ENCODE results near the gene ATP6V1C2. TPM values are rescaled to one million over a fixed set of nuclear protein-coding genes. Genes with fewer than 3 reads are reported as not detected.

Gene ATP6V1C2
- total RNA-seq, 5 donors from 2014 or later (not counting 1 experiment from before 2014, with no cell fraction given) = 0.36 TPM; not detected in 4

DNA sequence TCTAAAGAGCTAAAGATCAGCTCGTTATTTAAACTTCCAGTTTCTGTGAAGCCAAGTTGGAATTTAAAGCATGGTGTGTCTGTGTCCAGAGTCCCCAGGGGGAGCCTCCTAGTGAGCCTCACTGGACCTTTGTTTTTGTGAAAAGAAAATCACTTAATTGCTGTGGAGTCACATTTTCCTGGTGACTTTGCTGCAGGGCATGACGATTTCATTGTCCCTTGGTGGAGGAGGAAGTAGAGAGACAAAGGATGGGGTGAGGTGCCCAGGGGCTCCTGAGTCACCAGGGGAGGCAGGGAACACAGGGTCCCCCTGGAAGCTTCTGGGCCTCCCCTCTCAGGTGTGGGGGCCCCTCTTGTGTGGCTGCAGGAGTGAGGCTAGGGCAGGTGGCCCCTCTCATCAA lies 19.7 kb downstream of the ATP6V1C2 start:
- Histone ChIP-seq H3K36me3 (ENCODE audit: control insufficient read depth in 2 of 2, extremely low read depth in 1 of 2, insufficient read depth in 1 of 2, low read length in 1 of 2) (no peaks in the 10 kb centered on the region), H3K27me3 (replicated peaks in 1 of 2; ENCODE audit: control insufficient read depth in 2 of 2, extremely low read depth in 1 of 2, insufficient read depth in 2 of 2, low read length in 1 of 2) (peaks cover 0 to 10% of the 10 kb centered on the region in 2 experiments), H3K4me1 (ENCODE audit: control insufficient read depth in 1 of 2, extremely low read depth in 1 of 2, insufficient read depth in 2 of 2, low read length in 2 of 2) (no peaks in the 10 kb centered on the region), H3K27ac (ENCODE audit: low read length) (no peak overlapping the region), H3K4me3 (ENCODE audit: control insufficient read depth in 1 of 2, extremely low read depth in 1 of 2, low read length in 1 of 2) (no peak overlapping the region), H3K9me3 (no peaks in the 10 kb centered on the region)
- H3K36me3 Mint-ChIP-seq = no peaks in the 10 kb centered on the region
- peaks cover 1 to 5% of the 10 kb centered on the region in 2 donors for H3K27me3 Mint-ChIP-seq
- DNase-seq (no peak), ATAC-seq (replicated peaks in 1 of 4) (no peak)
- WGBS (ENCODE audit: insufficient coverage) = 35% methylated on average over 2 of the region's 2 CpGs
- no peak overlapping the region for H3K27ac Mint-ChIP-seq
- H3K4me3 Mint-ChIP-seq = no peak overlapping the region
- no peaks in the 10 kb centered on the region for H3K9me3 Mint-ChIP-seq
- H3K4me1 Mint-ChIP-seq = peaks cover 0 to 6% (median 0%) of the 10 kb centered on the region in 3 donors
- POLR2A ChIA-PET = no interaction called here
- CTCF ChIA-PET = no interaction called here

DNA sequence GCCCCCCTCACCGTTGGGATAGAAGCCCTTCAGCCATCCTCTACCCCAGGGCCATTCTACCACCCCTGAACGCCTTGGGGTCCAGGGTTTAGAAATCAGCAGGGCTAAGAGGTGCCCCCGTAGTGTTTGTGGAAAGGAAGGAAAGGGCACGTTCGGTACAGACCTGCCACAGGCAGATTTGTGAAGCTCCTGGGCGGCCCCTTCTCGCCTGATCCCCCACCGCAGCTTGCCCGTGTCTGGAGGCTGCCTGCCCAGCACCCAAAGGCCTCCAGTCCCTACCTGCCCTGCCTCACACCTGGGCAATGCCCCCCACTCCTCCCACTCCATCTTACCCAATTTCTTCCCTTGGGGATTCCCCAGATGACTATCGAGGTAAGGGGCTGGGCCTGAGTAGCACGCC lies 21.2 kb downstream of the ATP6V1C2 start:
- WGBS (ENCODE audit: insufficient coverage) = 96% methylated on average over 4 of the region's 11 CpGs
- no peak for DNase-seq
- no peaks in the 10 kb centered on the region for H3K9me3 Mint-ChIP-seq
- Histone ChIP-seq H3K4me3 (ENCODE audit: control insufficient read depth in 1 of 2, extremely low read depth in 1 of 2, low read length in 1 of 2) (no peak overlapping the region), H3K27ac (ENCODE audit: low read length) (no peak overlapping the region), H3K36me3 (ENCODE audit: control insufficient read depth in 2 of 2, extremely low read depth in 1 of 2, insufficient read depth in 1 of 2, low read length in 1 of 2) (no peaks in the 10 kb centered on the region), H3K27me3 (replicated peaks in 1 of 2; ENCODE audit: control insufficient read depth in 2 of 2, extremely low read depth in 1 of 2, insufficient read depth in 2 of 2, low read length in 1 of 2) (peaks cover 0 to 10% of the 10 kb centered on the region in 2 experiments), H3K4me1 (ENCODE audit: control insufficient read depth in 1 of 2, extremely low read depth in 1 of 2, insufficient read depth in 2 of 2, low read length in 2 of 2) (no peaks in the 10 kb centered on the region), H3K9me3 (no peaks in the 10 kb centered on the region)
- ATAC-seq (replicated peaks in 1 of 4) = no peak
- H3K4me1 Mint-ChIP-seq = peaks cover 0 to 6% (median 0%) of the 10 kb centered on the region in 3 donors
- H3K4me3 Mint-ChIP-seq = no peak overlapping the region
- peaks cover 3 to 5% of the 10 kb centered on the region in 2 donors for H3K27me3 Mint-ChIP-seq
- ChIA-PET CTCF (no interaction called here), POLR2A (no interaction called here)
- H3K36me3 Mint-ChIP-seq = no peaks in the 10 kb centered on the region
- no peak overlapping the region for H3K27ac Mint-ChIP-seq

DNA sequence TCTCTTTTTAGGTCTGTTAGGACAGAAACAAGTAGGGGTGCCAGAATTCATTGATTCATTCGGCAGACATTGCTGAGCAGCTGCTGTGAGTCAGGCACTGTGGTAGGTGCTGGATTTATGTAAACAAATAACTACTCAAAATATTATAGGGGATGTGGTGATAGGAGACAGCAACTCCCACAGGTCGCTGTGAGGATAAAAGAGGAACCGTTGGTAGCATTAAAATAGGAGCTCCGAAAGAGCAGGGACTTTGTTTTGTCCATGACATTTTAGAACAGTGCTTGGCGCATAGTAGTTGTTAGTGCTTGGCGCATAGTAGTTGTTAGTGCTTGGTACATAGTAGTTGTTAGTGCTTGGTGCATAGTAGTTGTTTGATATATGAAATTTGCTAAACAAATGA lies 29.2 kb downstream of the ATP6V1C2 start:
- Histone ChIP-seq H3K4me1 (ENCODE audit: control insufficient read depth in 1 of 2, extremely low read depth in 1 of 2, insufficient read depth in 2 of 2, low read length in 2 of 2) (no peaks in the 10 kb centered on the region), H3K27me3 (replicated peaks in 1 of 2; ENCODE audit: control insufficient read depth in 2 of 2, extremely low read depth in 1 of 2, insufficient read depth in 2 of 2, low read length in 1 of 2) (peaks cover 0 to 8% of the 10 kb centered on the region in 2 experiments), H3K27ac (ENCODE audit: low read length) (no peak overlapping the region), H3K4me3 (ENCODE audit: control insufficient read depth in 1 of 2, extremely low read depth in 1 of 2, low read length in 1 of 2) (no peak overlapping the region), H3K9me3 (no peaks in the 10 kb centered on the region), H3K36me3 (ENCODE audit: control insufficient read depth in 2 of 2, extremely low read depth in 1 of 2, insufficient read depth in 1 of 2, low read length in 1 of 2) (no peaks in the 10 kb centered on the region)
- no peaks in the 10 kb centered on the region for H3K9me3 Mint-ChIP-seq
- H3K4me1 Mint-ChIP-seq = peaks cover 0 to 3% (median 0%) of the 10 kb centered on the region in 3 donors
- no peak overlapping the region for H3K4me3 Mint-ChIP-seq
- H3K27me3 Mint-ChIP-seq = peaks cover 2 to 4% of the 10 kb centered on the region in 2 donors
- ChIA-PET CTCF (no interaction called here), POLR2A (no interaction called here)
- no peak overlapping the region for H3K27ac Mint-ChIP-seq
- WGBS (ENCODE audit: insufficient coverage) = 98% methylated on average over 4 of the region's 6 CpGs
- H3K36me3 Mint-ChIP-seq = no peaks in the 10 kb centered on the region
- DNase-seq (no peak), ATAC-seq (replicated peaks in 1 of 4) (no peak)

DNA sequence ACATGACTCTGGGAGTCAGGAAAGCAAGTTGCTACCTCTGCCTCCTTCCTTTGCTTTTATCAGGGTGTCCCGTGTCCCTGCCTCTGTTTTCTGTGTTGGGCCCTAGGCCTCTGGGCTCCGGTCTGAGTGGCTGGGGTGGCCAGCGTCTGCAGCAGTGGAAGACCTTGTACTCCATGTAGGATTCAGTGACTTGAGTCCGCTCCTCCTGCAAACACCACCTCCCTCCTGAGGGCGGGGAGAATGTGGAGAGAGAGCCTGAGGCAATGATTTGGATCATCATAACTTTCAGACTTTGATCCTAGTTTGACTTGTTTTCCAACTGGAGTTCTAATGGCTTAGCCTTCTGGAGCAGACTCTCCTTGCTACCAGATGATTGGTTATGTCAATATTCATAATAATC lies 30.8 kb downstream of the ATP6V1C2 start:
- H3K4me3 ChIP-seq (ENCODE audit: control insufficient read depth in 1 of 2, extremely low read depth in 1 of 2, low read length in 1 of 2) = no peak overlapping the region
- no peaks in the 10 kb centered on the region for H3K4me1 Mint-ChIP-seq
- no peaks in the 10 kb centered on the region for H3K9me3 Mint-ChIP-seq
- DNase-seq = no peak
- POLR2A ChIA-PET = no interaction called here
- H3K4me1 ChIP-seq (ENCODE audit: control insufficient read depth in 1 of 2, extremely low read depth in 1 of 2, insufficient read depth in 2 of 2, low read length in 2 of 2) = no peaks in the 10 kb centered on the region
- no peaks in the 10 kb centered on the region for H3K36me3 ChIP-seq (ENCODE audit: control insufficient read depth in 2 of 2, extremely low read depth in 1 of 2, insufficient read depth in 1 of 2, low read length in 1 of 2)
- H3K4me3 Mint-ChIP-seq = no peak overlapping the region
- H3K27ac ChIP-seq (ENCODE audit: low read length) = no peak overlapping the region
- no peak overlapping the region for H3K27ac Mint-ChIP-seq
- no peaks in the 10 kb centered on the region for H3K36me3 Mint-ChIP-seq
- WGBS (ENCODE audit: insufficient coverage) = no CpG with 5 or more reads among the region's 5 CpGs
- CTCF ChIA-PET = no interaction called here
- peaks cover 0 to 11% of the 10 kb centered on the region in 2 experiments for H3K27me3 ChIP-seq (replicated peaks in 1 of 2; ENCODE audit: control insufficient read depth in 2 of 2, extremely low read depth in 1 of 2, insufficient read depth in 2 of 2, low read length in 1 of 2)
- H3K27me3 Mint-ChIP-seq = peaks cover 1 to 3% of the 10 kb centered on the region in 2 donors
- no peak for ATAC-seq (replicated peaks in 1 of 4)
- no peaks in the 10 kb centered on the region for H3K9me3 ChIP-seq

DNA sequence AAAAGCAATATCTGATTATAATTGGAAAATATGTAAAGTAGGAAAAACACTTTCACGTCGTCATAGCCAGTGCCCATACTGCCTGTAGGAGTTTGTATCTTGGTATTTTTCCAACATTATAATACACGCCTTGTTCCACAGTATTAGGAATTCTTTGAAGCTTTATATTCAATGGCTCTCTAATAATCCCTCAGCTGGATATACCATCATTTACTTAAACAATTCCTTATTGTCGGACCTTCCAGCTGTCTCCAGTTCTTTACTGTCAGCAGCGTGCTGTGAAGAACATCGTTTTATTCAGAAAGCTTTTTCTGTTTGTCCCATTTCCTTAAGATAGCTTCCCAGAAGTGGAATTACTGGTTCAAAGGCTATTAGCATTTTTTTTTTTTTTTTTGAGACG lies 31.7 kb downstream of the ATP6V1C2 start:
- Mint-ChIP-seq H3K27me3 (peaks cover 0 to 3% of the 10 kb centered on the region in 2 donors), H3K9me3 (no peaks in the 10 kb centered on the region), H3K4me3 (no peak overlapping the region), H3K4me1 (no peaks in the 10 kb centered on the region), H3K36me3 (no peaks in the 10 kb centered on the region), H3K27ac (no peak overlapping the region)
- POLR2A ChIA-PET = no interaction called here
- H3K4me1 ChIP-seq (ENCODE audit: control insufficient read depth in 1 of 2, extremely low read depth in 1 of 2, insufficient read depth in 2 of 2, low read length in 2 of 2) = no peaks in the 10 kb centered on the region
- WGBS (ENCODE audit: insufficient coverage) = 85% methylated on average over 2 of the region's 7 CpGs
- H3K27ac ChIP-seq (ENCODE audit: low read length) = no peak overlapping the region
- CTCF ChIA-PET = interaction anchor here in 1 of 2 donors (0.6 kb wide), 1 partner anchor 112 kb away, joined by 3 read pairs; no protein-coding TSS in a partner anchor
- ATAC-seq (replicated peaks in 1 of 4) (no peak), DNase-seq (no peak)
- no peaks in the 10 kb centered on the region for H3K36me3 ChIP-seq (ENCODE audit: control insufficient read depth in 2 of 2, extremely low read depth in 1 of 2, insufficient read depth in 1 of 2, low read length in 1 of 2)
- H3K4me3 ChIP-seq (ENCODE audit: control insufficient read depth in 1 of 2, extremely low read depth in 1 of 2, low read length in 1 of 2) = no peak overlapping the region
- H3K9me3 ChIP-seq = no peaks in the 10 kb centered on the region
- H3K27me3 ChIP-seq (replicated peaks in 1 of 2; ENCODE audit: control insufficient read depth in 2 of 2, extremely low read depth in 1 of 2, insufficient read depth in 2 of 2, low read length in 1 of 2) = peaks cover 0 to 11% of the 10 kb centered on the region in 2 experiments

DNA sequence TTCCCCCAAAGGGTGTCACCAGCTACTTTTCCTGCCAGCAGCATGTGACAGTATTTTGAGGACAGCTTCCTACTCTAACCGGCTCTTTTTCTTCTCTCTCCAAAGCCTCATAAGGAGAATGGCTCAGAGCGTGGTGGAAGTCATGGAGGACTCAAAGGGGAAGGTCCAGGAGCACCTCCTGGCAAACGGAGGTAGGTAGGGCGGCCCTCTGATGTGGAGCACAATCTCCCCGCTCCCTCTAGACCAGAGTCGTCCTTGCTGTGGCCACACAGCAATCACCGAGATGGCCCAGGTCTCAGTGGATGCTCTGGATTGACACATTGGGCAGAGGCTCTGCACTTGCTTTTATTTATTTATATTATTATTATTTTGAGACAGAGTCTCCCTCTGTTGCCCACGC lies 32.4 kb downstream of the ATP6V1C2 start:
- Mint-ChIP-seq H3K9me3 (no peaks in the 10 kb centered on the region), H3K27ac (no peak overlapping the region), H3K27me3 (peaks cover 0 to 3% of the 10 kb centered on the region in 2 donors), H3K4me3 (no peak overlapping the region), H3K4me1 (no peaks in the 10 kb centered on the region), H3K36me3 (no peaks in the 10 kb centered on the region)
- 83% methylated on average over 3 of the region's 8 CpGs for WGBS (ENCODE audit: insufficient coverage)
- ATAC-seq (replicated peaks in 1 of 4) = no peak
- Histone ChIP-seq H3K4me3 (ENCODE audit: control insufficient read depth in 1 of 2, extremely low read depth in 1 of 2, low read length in 1 of 2) (no peak overlapping the region), H3K4me1 (ENCODE audit: control insufficient read depth in 1 of 2, extremely low read depth in 1 of 2, insufficient read depth in 2 of 2, low read length in 2 of 2) (no peaks in the 10 kb centered on the region), H3K36me3 (ENCODE audit: control insufficient read depth in 2 of 2, extremely low read depth in 1 of 2, insufficient read depth in 1 of 2, low read length in 1 of 2) (no peaks in the 10 kb centered on the region), H3K27ac (ENCODE audit: low read length) (no peak overlapping the region), H3K27me3 (replicated peaks in 1 of 2; ENCODE audit: control insufficient read depth in 2 of 2, extremely low read depth in 1 of 2, insufficient read depth in 2 of 2, low read length in 1 of 2) (peaks cover 0 to 11% of the 10 kb centered on the region in 2 experiments), H3K9me3 (no peaks in the 10 kb centered on the region)
- POLR2A ChIA-PET = no interaction called here
- DNase-seq = no peak
- CTCF ChIA-PET = no interaction called here

DNA sequence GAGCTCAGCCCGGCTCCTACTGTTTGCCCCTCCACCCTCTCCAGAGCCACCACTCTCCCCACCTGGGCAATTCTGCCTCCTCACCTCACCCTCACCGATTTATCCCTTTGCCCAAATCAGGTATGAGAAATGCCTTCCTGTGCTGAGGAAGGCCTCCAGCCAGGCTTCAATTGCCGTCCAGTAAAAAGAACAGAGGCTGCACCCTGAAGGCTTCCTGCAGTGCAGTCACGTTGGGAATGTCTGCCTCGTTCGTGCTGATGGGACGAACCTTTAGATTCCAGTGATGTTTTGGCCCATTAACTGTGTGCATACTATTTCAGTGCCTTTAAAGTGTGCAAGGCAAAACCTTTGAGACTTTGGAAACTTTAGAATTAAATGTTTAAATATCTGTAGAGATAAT lies 34.2 kb downstream of the ATP6V1C2 start:
- WGBS (ENCODE audit: insufficient coverage) = 69% methylated on average over 7 of the region's 7 CpGs
- Histone ChIP-seq H3K9me3 (no peaks in the 10 kb centered on the region), H3K4me3 (ENCODE audit: control insufficient read depth in 1 of 2, extremely low read depth in 1 of 2, low read length in 1 of 2) (no peak overlapping the region), H3K36me3 (ENCODE audit: control insufficient read depth in 2 of 2, extremely low read depth in 1 of 2, insufficient read depth in 1 of 2, low read length in 1 of 2) (no peaks in the 10 kb centered on the region), H3K27ac (ENCODE audit: low read length) (no peak overlapping the region), H3K27me3 (replicated peaks in 1 of 2; ENCODE audit: control insufficient read depth in 2 of 2, extremely low read depth in 1 of 2, insufficient read depth in 2 of 2, low read length in 1 of 2) (peaks cover 0 to 11% of the 10 kb centered on the region in 2 experiments), H3K4me1 (ENCODE audit: control insufficient read depth in 1 of 2, extremely low read depth in 1 of 2, insufficient read depth in 2 of 2, low read length in 2 of 2) (no peaks in the 10 kb centered on the region)
- H3K4me1 Mint-ChIP-seq = no peaks in the 10 kb centered on the region
- H3K4me3 Mint-ChIP-seq = no peak overlapping the region
- H3K9me3 Mint-ChIP-seq = no peaks in the 10 kb centered on the region
- ATAC-seq (replicated peaks in 1 of 4) = no peak
- ChIA-PET CTCF (no interaction called here), POLR2A (no interaction called here)
- no peaks in the 10 kb centered on the region for H3K36me3 Mint-ChIP-seq
- no peak overlapping the region for H3K27ac Mint-ChIP-seq
- DNase-seq = no peak
- H3K27me3 Mint-ChIP-seq = peaks cover 0 to 3% of the 10 kb centered on the region in 2 donors

Data from T-cell (primary cell).